Ovary (tissue), 3 donors: ENCODE data around the gene AKAP6.

Source experiments
- EP300 ChIP-seq: sonication (generic); formaldehyde crosslinking; IDR thresholded peaks from one replicate; pipeline ENCODE4 v1.6.1; 2017; ENCODE audit warnings: antibody characterized with exemption
- POLR2A ChIP-seq: fragments of 450-650 bp; IDR thresholded peaks from one replicate; pipeline ENCODE4 v1.6.1; 2017; ENCODE audit warnings: antibody characterized with exemption, mild to moderate bottlenecking, moderate library complexity
- TF ChIP-seq, protein P1 (sequence below), 3 donors: fragments of 450-650 bp in 2 of 3; fragments of 200-600 bp in 1 of 3; IDR thresholded peaks; one replicate each; pipeline versions ENCODE4 v1.5.1 to v1.8.0; 2016 to 2022; ENCODE audit warnings: antibody characterized with exemption in 3 of 3, mild to moderate bottlenecking in 1 of 3
- donor health status: DM: no; HTN: no; CAD: no.

DNA sequence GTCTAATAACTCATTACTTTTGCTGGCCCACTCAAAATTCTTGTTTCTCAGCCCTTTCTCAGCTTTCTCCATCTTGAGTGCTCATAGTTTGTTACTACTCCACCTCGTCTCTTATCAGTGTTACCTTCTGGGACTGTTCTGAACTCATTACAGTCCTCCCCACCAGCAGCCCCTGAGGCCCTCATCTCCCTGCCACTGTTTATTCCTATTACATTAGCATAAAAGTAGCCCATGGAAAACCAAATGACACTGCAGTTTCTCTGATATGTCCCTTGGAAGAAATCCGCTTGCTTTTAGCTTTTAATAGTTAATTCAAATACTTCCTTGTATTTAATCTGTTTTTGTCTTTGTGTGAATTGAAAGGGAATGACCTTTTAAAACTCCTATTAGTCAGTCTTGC, 7.6 kb downstream of the AKAP6 start:
- TF ChIP-seq EP300 (no peak), POLR2A (no peak)
- TF ChIP-seq, protein P1, sequence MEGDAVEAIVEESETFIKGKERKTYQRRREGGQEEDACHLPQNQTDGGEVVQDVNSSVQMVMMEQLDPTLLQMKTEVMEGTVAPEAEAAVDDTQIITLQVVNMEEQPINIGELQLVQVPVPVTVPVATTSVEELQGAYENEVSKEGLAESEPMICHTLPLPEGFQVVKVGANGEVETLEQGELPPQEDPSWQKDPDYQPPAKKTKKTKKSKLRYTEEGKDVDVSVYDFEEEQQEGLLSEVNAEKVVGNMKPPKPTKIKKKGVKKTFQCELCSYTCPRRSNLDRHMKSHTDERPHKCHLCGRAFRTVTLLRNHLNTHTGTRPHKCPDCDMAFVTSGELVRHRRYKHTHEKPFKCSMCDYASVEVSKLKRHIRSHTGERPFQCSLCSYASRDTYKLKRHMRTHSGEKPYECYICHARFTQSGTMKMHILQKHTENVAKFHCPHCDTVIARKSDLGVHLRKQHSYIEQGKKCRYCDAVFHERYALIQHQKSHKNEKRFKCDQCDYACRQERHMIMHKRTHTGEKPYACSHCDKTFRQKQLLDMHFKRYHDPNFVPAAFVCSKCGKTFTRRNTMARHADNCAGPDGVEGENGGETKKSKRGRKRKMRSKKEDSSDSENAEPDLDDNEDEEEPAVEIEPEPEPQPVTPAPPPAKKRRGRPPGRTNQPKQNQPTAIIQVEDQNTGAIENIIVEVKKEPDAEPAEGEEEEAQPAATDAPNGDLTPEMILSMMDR (IDR thresholded peaks at IDR 0.05) = no peak
